ENCODE measurements around the gene MS4A18. TPM values are rescaled to one million over a fixed set of nuclear protein-coding genes. Genes with fewer than 3 reads are reported as not detected.

The MS4A18 gene
- not detected in 2 replicates for total RNA-seq

DNA sequence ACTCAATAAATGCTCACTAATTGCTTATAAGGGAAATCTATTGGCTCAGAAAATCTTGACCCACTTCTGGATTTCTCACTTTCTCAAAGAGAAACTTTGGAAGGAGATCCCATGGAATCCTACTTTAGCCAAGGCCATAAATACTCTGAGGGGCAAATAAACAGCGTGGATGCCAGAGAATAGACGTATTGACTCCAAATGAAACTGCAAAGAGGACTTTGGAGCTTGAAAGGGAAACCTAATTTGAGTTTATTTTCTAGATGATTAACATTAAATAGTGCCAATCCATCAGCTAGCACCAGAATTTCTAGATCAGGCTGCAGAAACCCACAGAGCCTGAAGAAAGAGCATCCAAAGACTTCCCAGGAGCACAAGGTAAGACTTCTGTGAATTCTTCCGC, at the start of gene MS4A18:
MS4A18 (plus strand) TSS at position 301 of the 400 bp plus-strand sequence.

GRCh38 chr11:60699284-60699691, 25.2 kb upstream of the MS4A18 start, which contains the start of gene MS4A8:
Gene MS4A8 (plus strand): TSS chr11:60699612. CDS start chr11:60700861, 1,249 bp downstream.

GRCh38 chr11:60756307-60757032, 31.9 kb downstream of the MS4A18 start, which contains the start of gene MS4A15:
Gene MS4A15 (plus strand): TSS chr11:60756867. CDS start chr11:60763734, 6,867 bp downstream.

DNA sequence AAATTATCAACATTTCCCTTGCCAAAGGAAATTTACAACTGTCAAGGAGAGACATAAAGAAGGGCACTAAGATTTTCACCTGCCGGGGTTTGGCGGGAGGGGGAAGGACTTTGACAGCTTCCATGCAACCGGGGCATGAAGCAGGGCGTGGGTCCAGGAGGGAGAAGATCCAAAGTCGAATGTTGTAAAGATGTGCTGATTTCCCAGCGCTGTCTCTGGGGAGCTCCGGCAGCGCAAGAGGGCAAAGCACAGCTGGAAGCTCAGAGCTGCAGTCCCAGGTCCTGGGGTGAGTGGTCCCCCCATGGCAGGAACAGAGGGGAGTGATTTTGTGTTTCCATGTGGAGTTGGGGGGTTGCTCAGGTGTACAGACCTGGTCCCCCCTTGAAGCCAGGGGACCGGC, 60.6 kb downstream of the MS4A18 start, which contains the start of gene MS4A10:
MS4A10 (plus strand) TSS at position 198 of the 400 bp plus-strand sequence. CDS start 5,003 bp downstream, outside the sequence.

Other genes starting within 250 kb of the MS4A18 start
- gene MS4A12, start 231.9 kb upstream of the MS4A18 start, total RNA-seq, result not detected in 2 replicates
- gene MS4A13, start 209.3 kb upstream of the MS4A18 start, total RNA-seq, result not detected in 2 replicates
- gene MS4A8, start 25.1 kb upstream of the MS4A18 start, total RNA-seq, result not detected in 2 replicates
- gene MS4A15, start 32.1 kb downstream of the MS4A18 start, total RNA-seq, result 0.09 TPM in 1 of 2 replicates, not detected in the other
- not detected in 2 replicates for gene MS4A10, start 60.6 kb downstream of the MS4A18 start, total RNA-seq
- 6.4 and 13.7 TPM in 2 replicates for gene CCDC86, start 117.4 kb downstream of the MS4A18 start, total RNA-seq
- gene PTGDR2, start 131.2 kb downstream of the MS4A18 start, total RNA-seq, result under 0.01 TPM in 1 of 2 replicates, not detected in the other
- gene ZP1, start 142.8 kb downstream of the MS4A18 start, total RNA-seq, result not detected in 2 replicates
- gene PRPF19, start 181.9 kb downstream of the MS4A18 start, total RNA-seq, result 49.7 and 61.8 TPM in 2 replicates
- 78.5 and 86.1 TPM in 2 replicates for gene TMEM109, start 189.4 kb downstream of the MS4A18 start, total RNA-seq
- gene TMEM132A, start 199.7 kb downstream of the MS4A18 start, total RNA-seq, result 61.3 and 76.5 TPM in 2 replicates
- 5.1 and 10.3 TPM in 2 replicates for gene SLC15A3, start 227.5 kb downstream of the MS4A18 start, total RNA-seq
- gene CD6, start 247.0 kb downstream of the MS4A18 start, total RNA-seq, result not detected in 2 replicates